Lower leg skin (tissue), 4 donors: ENCODE measurements around the gene SLC17A8. TPM values are rescaled to one million over a fixed set of nuclear protein-coding genes. Genes with fewer than 3 reads are reported as not detected.

ENCODE experiments used
- DNase-seq, 2 donors: peaks; one replicate each; pipeline ENCODE4 v3.0.0-alpha.2; 2019; ENCODE audit warnings: low spot score in 2 of 2
- H3K4me3 ChIP-seq: fragments of 200-600 bp; sonication (generic); 2 replicates; pipeline ENCODE4 v1.5.1; 2017; ENCODE audit warnings: mild to moderate bottlenecking, low read depth; ENCODE audit not compliant: poor library complexity, severe bottlenecking
- POLR2A ChIP-seq, 2 donors: fragments of 450-650 bp; IDR thresholded peaks; one replicate each; pipeline ENCODE4 v1.6.1; 2016 to 2017; ENCODE audit warnings: antibody characterized with exemption in 2 of 2, mild to moderate bottlenecking in 1 of 2, moderate library complexity in 1 of 2
- WGBS, 2 donors: methylation state at CpG; one replicate each; pipeline ENCODE4 v1.1.5; 2018; 5-methylcytosine and 5-hydroxymethylcytosine counted together
- intact Hi-C: fragments of 100-400 bp; cut with DNase I; formaldehyde crosslinking; loops from one replicate; pipeline ENCODE4 v1.15.0; 2023; ENCODE audit warnings: low total_unique reads
- total RNA-seq, 4 donors: library from RNA; depleted of rRNA; stranded (reverse); fragments of >200 nt; gene quantifications; one replicate each; pipeline ENCODE4 v1.1.0, GENCODE V29; 2016
- TF ChIP-seq, protein P1 (sequence below), 3 donors: fragments of 450-650 bp; IDR thresholded peaks; one replicate each; pipeline ENCODE4 v1.5.1; 2016; ENCODE audit warnings: antibody characterized with exemption in 3 of 3, mild to moderate bottlenecking in 3 of 3, moderate library complexity in 2 of 3

Gene SLC17A8
- total RNA-seq, 4 donors from 2014 or later: not detected

- H3K4me3 ChIP-seq: no peak overlapping the region
- intact Hi-C loops: no loop called here
- TF ChIP-seq POLR2A (IDR thresholded peaks at IDR 0.05): no peak
- TF ChIP-seq, protein P1, sequence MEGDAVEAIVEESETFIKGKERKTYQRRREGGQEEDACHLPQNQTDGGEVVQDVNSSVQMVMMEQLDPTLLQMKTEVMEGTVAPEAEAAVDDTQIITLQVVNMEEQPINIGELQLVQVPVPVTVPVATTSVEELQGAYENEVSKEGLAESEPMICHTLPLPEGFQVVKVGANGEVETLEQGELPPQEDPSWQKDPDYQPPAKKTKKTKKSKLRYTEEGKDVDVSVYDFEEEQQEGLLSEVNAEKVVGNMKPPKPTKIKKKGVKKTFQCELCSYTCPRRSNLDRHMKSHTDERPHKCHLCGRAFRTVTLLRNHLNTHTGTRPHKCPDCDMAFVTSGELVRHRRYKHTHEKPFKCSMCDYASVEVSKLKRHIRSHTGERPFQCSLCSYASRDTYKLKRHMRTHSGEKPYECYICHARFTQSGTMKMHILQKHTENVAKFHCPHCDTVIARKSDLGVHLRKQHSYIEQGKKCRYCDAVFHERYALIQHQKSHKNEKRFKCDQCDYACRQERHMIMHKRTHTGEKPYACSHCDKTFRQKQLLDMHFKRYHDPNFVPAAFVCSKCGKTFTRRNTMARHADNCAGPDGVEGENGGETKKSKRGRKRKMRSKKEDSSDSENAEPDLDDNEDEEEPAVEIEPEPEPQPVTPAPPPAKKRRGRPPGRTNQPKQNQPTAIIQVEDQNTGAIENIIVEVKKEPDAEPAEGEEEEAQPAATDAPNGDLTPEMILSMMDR (IDR thresholded peaks at IDR 0.05): no peak
These were observed 77.3 kb downstream of the SLC17A8 start for GRCh38 chr12:100434177-100434576.

DNA sequence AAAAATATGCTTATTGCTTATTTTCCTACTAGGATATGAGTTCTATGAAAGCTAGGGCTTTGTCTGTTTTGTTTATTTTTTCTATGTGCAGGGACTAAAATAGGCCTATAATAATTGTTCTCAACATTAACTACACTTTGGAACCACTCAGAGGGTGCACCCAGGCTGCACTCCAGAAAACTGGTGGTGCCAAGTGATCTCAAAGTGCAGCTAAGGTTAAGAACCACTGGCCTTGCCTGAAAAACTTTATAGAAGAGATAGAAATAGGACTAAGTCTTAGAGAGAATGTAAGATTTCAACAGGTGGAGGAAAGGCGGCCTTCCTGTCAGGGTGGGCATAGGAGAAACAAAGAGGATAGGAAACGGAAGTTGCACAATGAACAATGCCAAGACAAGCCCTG, 79.1 kb downstream of the SLC17A8 start:
- no peak for DNase-seq
- 44 to 58% methylated on average over 2 of the region's 2 CpGs for WGBS, 2 donors
- no peak overlapping the region for H3K4me3 ChIP-seq
- intact Hi-C loops: no loop called here
- TF ChIP-seq, protein P1 (IDR thresholded peaks at IDR 0.05): no peak
- no peak for TF ChIP-seq POLR2A (IDR thresholded peaks at IDR 0.05)

More at GRCh38 chr12:100434177-100434576, 77.3 kb downstream of the SLC17A8 start:
- DNase-seq: no peak

GRCh38 chr12:100437038-100437841, 80.4 kb downstream of the SLC17A8 start:
- no peak for DNase-seq
- intact Hi-C loops: no loop called here
- H3K4me3 ChIP-seq: no peak overlapping the region
- WGBS, 2 donors: 44 to 58% methylated on average over 6 of the region's 6 CpGs
- no peak for TF ChIP-seq POLR2A (IDR thresholded peaks at IDR 0.05)
- TF ChIP-seq, protein P1 (IDR thresholded peaks at IDR 0.05): no peak

DNA sequence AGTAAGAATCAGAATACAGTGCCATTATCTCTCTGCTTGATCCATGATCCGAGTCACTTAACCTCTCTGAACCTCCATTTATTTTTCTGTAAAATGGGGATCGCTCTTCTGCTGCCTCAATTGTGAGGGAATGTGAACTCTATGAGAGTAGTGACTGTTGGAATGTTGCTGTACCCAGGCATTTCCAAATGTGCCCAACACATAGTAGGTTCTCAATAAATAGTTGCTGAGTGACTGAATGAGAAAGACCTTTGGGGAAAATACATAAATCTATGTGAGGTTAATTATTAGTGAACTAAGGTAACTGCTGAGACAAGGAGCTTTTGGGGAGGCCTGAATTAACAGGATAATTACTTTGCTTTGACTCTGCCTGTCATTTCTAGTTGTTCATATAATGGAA, 82.9 kb downstream of the SLC17A8 start:
- DNase-seq: no peak
- H3K4me3 ChIP-seq: no peak overlapping the region
- 85 to 91% methylated on average over 2 of the region's 2 CpGs for WGBS, 2 donors
- intact Hi-C loops: no loop called here
- no peak for TF ChIP-seq POLR2A (IDR thresholded peaks at IDR 0.05)
- TF ChIP-seq, protein P1 (IDR thresholded peaks at IDR 0.05): no peak

- 82 to 92% methylated on average over 1 of the region's 1 CpG for WGBS, 2 donors
- no peak for DNase-seq
- no peak overlapping the region for H3K4me3 ChIP-seq
- intact Hi-C loops: no loop called here
- no peak for TF ChIP-seq POLR2A (IDR thresholded peaks at IDR 0.05)
- TF ChIP-seq, protein P1 (IDR thresholded peaks at IDR 0.05): no peak
These were observed 85.5 kb downstream of the SLC17A8 start for GRCh38 chr12:100442403-100442802.

- WGBS, 2 donors: 82 to 88% methylated on average over 1 of the region's 1 CpG
- H3K4me3 ChIP-seq: no peak overlapping the region
- no peak for DNase-seq
- intact Hi-C loops: no loop called here
- TF ChIP-seq POLR2A (IDR thresholded peaks at IDR 0.05): no peak
- TF ChIP-seq, protein P1 (IDR thresholded peaks at IDR 0.05): no peak
These were observed 86.6 kb downstream of the SLC17A8 start for GRCh38 chr12:100443434-100443833.
